K562 (cell line): ENCODE results near the gene NASP. TPM values are rescaled to one million over a fixed set of nuclear protein-coding genes. Genes with fewer than 3 reads are reported as not detected.

Source experiments
- BRD9 ChIP-seq: fragments of 450-650 bp; IDR thresholded peaks from 2 replicates; pipeline ENCODE4 v1.6.1; 2018; ENCODE audit warnings: low read depth; ENCODE audit not compliant: partially characterized antibody
- FOXP1 ChIP-seq: sonication (generic); formaldehyde crosslinking; IDR thresholded peaks from 2 replicates; pipeline ENCODE4 v1.8.0; 2022; ENCODE audit warnings: mild to moderate bottlenecking, missing genetic modification reagents
- HCFC1 ChIP-seq: IDR thresholded peaks from 2 replicates; pipeline ENCODE4 v1.6.1; 2012; ENCODE audit warnings: low read depth, low read length, improper control_type of control experiment
- HIVEP1 ChIP-seq: fragments of 250-450 bp; sonication (Bioruptor Pico); IDR thresholded peaks from 2 replicates; pipeline ENCODE4 v1.4.0; 2020; ENCODE audit warnings: mild to moderate bottlenecking
- HNRNPL ChIP-seq: fragments of 200-400 bp; formaldehyde crosslinking; IDR thresholded peaks from 2 replicates; pipeline ENCODE4 v1.6.1; 2017; ENCODE audit warnings: low read depth, mild to moderate bottlenecking, low read length
- L3MBTL2 ChIP-seq: fragments of 450-650 bp; IDR thresholded peaks from 2 replicates; pipeline ENCODE4 v1.6.1; 2016; ENCODE audit warnings: mild to moderate bottlenecking, moderate library complexity
- MAZ ChIP-seq, 2 experiments: fragments of 450-650 bp in 1 of 2; sonication (generic) in 1 of 2; formaldehyde crosslinking; IDR thresholded peaks in 1 of 2; conservative IDR thresholded peaks in 1 of 2; 2 replicates each; pipeline versions ENCODE4 v1.4.0 to v1.5.0; 2020; ENCODE audit warnings: mild to moderate bottlenecking in 1 of 2, missing genetic modification reagents in 1 of 2
- MECOM ChIP-seq: fragments of 250-450 bp; sonication (Bioruptor Pico); IDR thresholded peaks from 2 replicates; pipeline ENCODE4 v1.8.0; 2022; ENCODE audit warnings: inconsistent platforms
- MLX ChIP-seq, 2 experiments: fragments of 450-650 bp in 1 of 2; sonication (generic) in 1 of 2; formaldehyde crosslinking; conservative IDR thresholded peaks; 2 replicates each; pipeline versions ENCODE4 v1.4.0 to v1.8.1; 2020 to 2022; ENCODE audit warnings: mild to moderate bottlenecking in 1 of 2, missing genetic modification reagents in 1 of 2
- RAD21 ChIP-seq, 2 experiments: fragments of 250-450 bp in 1 of 2; fragments of 450-650 bp in 1 of 2; sonication (Bioruptor Pico) in 1 of 2; formaldehyde crosslinking in 1 of 2; IDR thresholded peaks in 1 of 2; conservative IDR thresholded peaks in 1 of 2; 2 replicates each; pipeline versions ENCODE4 v1.4.0 to v1.8.0; 2020 to 2022; ENCODE audit warnings: mild to moderate bottlenecking in 2 of 2, moderate library complexity in 1 of 2
- RBM25 ChIP-seq: fragments of 200-400 bp; formaldehyde crosslinking; IDR thresholded peaks from 2 replicates; pipeline ENCODE4 v1.6.1; 2018; ENCODE audit warnings: low read length, low read depth, moderate library complexity; ENCODE audit not compliant: severe bottlenecking
- SMAD4 ChIP-seq: fragments of 250-450 bp; sonication (Bioruptor Pico); conservative IDR thresholded peaks from 2 replicates; pipeline ENCODE4 v1.8.0; 2021; ENCODE audit warnings: inconsistent platforms, mild to moderate bottlenecking, moderate library complexity
- ZBTB34 ChIP-seq: fragments of 250-450 bp; sonication (Bioruptor Pico); IDR thresholded peaks from 2 replicates; pipeline ENCODE4 v1.8.0; 2021; ENCODE audit warnings: mild to moderate bottlenecking, moderate library complexity
- ZNF184 ChIP-seq: sonication (generic); formaldehyde crosslinking; IDR thresholded peaks from 2 replicates; pipeline ENCODE4 v1.5.0; 2020; ENCODE audit warnings: missing genetic modification reagents
- ZNF212 ChIP-seq: fragments of 450-650 bp; formaldehyde crosslinking; IDR thresholded peaks from 2 replicates; pipeline ENCODE4 v1.4.0; 2020; ENCODE audit warnings: mild to moderate bottlenecking
- ZNF57 ChIP-seq: fragments of 450-650 bp; formaldehyde crosslinking; IDR thresholded peaks from 2 replicates; pipeline ENCODE4 v1.4.0; 2020; ENCODE audit warnings: mild to moderate bottlenecking, moderate library complexity
- polyA plus RNA-seq, 8 experiments: library from polyadenylated mRNA; depleted of rRNA in 4 of 8; stranded (reverse) in 5 of 8; unstranded in 3 of 8; fragments of >200 nt; fragmentation: Nextera tagmentation in 2 of 8; fragmentation: Illumina TruSeq in 1 of 8; extraction: Ambion mirVana in 2 of 8; extraction: Trizol in 1 of 8; gene quantifications; 2 replicates each; pipeline versions ENCODE4 v1.2.1 to v1.2.3, GENCODE V29; 2011 to 2014; ENCODE audit warnings: inconsistent platforms in 1 of 8, missing spikeins in 1 of 8
- total RNA-seq, 7 experiments: library from RNA; depleted of rRNA in 6 of 7; stranded (reverse); fragments of >200 nt in 6 of 7; fragmentation: Illumina TruSeq in 2 of 7; extraction: Trizol in 2 of 7; gene quantifications; 2 replicates each; pipeline versions ENCODE4 v1.2.1 to v1.2.3, GENCODE V29; 2011 to 2021; ENCODE audit warnings: low replicate concordance in 1 of 7
- TF ChIP-seq, protein P1 (sequence below): sonication (generic); formaldehyde crosslinking; IDR thresholded peaks from 2 replicates; pipeline ENCODE4 v1.8.1; 2023; ENCODE audit warnings: mild to moderate bottlenecking, missing genetic modification reagents
- TF ChIP-seq, protein P2 (sequence below), 2 experiments: fragments of 450-650 bp in 1 of 2; sonication (generic) in 1 of 2; formaldehyde crosslinking in 1 of 2; IDR thresholded peaks in 1 of 2; conservative IDR thresholded peaks in 1 of 2; 2 replicates each; pipeline versions ENCODE4 v1.6.1 to v1.8.1; 2016 to 2023; ENCODE audit warnings: mild to moderate bottlenecking in 2 of 2, moderate library complexity in 2 of 2, inconsistent platforms in 1 of 2, missing genetic modification reagents in 1 of 2
- TF ChIP-seq, protein P3 (sequence below), 3 experiments: IDR thresholded peaks in 2 of 3; conservative IDR thresholded peaks in 1 of 3; 2 replicates each; pipeline ENCODE4 v1.5.1; 2011 to 2012; ENCODE audit warnings: low read length in 3 of 3, mild to moderate bottlenecking in 3 of 3, control low read depth in 2 of 3, improper control_type of control experiment in 1 of 3, inconsistent platforms in 1 of 3, low read depth in 1 of 3, mixed read lengths in 1 of 3, moderate library complexity in 1 of 3; ENCODE audit not compliant: insufficient read depth in 2 of 3

The NASP gene
- total and polyA plus RNA-seq, 9 of the 15 experiments (the other 6 are each of a cell fraction or from before 2014, with no cell fraction given) = 199 to 578 (median 419) TPM

DNA sequence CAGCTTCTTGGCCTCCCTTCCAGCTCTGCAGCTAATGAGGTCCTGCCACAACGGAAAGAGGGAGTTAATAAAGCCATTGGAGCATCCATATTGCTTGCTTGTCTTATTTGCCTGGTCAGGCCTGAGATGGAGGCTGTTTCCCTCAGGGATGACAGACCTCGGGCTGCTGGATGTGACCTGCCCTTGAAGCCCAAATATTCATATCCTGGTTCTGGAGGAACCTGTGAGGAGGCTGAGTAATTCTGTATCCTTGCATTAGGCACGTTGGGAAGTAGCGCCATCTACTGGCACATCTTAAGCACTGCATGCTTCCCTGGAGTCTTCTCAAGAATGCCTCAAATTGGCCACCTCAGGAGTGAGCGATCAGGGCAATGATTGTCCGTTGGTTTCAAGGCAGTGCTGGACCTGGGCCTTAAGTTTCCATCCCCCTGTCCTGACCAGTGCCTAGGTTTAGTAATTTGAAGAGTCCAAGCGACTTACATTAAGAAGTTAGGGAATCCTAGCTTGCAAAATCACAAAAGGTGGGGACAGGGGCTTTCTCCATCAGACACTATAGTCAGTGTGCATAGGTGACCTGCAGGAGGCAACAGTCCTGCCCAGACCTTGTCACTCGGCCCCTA, 13.8 kb upstream of the NASP start (continued):
- no peak for TF ChIP-seq HNRNPL
- 0 out of 2 replicates have a peak, but pooled peaks have one; percentile 48 for TF ChIP-seq ZNF212 (CRISPR knock-in tag)
- TF ChIP-seq ZNF57 (CRISPR knock-in tag) = no peak
- TF ChIP-seq ZNF184 (CRISPR knock-in tag) = peak; percentile 83
- TF ChIP-seq MECOM (CRISPR knock-in tag) = no peak
- TF ChIP-seq, protein P1, sequence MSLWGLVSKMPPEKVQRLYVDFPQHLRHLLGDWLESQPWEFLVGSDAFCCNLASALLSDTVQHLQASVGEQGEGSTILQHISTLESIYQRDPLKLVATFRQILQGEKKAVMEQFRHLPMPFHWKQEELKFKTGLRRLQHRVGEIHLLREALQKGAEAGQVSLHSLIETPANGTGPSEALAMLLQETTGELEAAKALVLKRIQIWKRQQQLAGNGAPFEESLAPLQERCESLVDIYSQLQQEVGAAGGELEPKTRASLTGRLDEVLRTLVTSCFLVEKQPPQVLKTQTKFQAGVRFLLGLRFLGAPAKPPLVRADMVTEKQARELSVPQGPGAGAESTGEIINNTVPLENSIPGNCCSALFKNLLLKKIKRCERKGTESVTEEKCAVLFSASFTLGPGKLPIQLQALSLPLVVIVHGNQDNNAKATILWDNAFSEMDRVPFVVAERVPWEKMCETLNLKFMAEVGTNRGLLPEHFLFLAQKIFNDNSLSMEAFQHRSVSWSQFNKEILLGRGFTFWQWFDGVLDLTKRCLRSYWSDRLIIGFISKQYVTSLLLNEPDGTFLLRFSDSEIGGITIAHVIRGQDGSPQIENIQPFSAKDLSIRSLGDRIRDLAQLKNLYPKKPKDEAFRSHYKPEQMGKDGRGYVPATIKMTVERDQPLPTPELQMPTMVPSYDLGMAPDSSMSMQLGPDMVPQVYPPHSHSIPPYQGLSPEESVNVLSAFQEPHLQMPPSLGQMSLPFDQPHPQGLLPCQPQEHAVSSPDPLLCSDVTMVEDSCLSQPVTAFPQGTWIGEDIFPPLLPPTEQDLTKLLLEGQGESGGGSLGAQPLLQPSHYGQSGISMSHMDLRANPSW (CRISPR knock-in tag) = peak; percentile 60; the same call in 1 of the 2 replicates
- 0 out of 2 replicates have a peak, but pooled peaks have one; percentile 30 for TF ChIP-seq SMAD4 (CRISPR knock-in tag)
- TF ChIP-seq RAD21 (CRISPR knock-in tag; conservative IDR thresholded peaks at IDR 0.05 in 1 of 2, IDR thresholded peaks at IDR 0.05 in 1 of 2) = peak; percentile 94 to 97
- TF ChIP-seq ZBTB34 (CRISPR knock-in tag) = no peak
- no peak for TF ChIP-seq HIVEP1 (CRISPR knock-in tag)
- 0 out of 2 replicates have a peak, but pooled peaks have one; percentile 1 for TF ChIP-seq FOXP1 (CRISPR knock-in tag)
- TF ChIP-seq, protein P2, sequence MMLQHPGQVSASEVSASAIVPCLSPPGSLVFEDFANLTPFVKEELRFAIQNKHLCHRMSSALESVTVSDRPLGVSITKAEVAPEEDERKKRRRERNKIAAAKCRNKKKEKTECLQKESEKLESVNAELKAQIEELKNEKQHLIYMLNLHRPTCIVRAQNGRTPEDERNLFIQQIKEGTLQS (IDR thresholded peaks at IDR 0.05) = no peak
- TF ChIP-seq, protein P2 (CRISPR knock-in tag; conservative IDR thresholded peaks at IDR 0.05) = peak; percentile 61; the same call in 1 of the 2 replicates
- TF ChIP-seq MAZ (CRISPR knock-in tag; conservative IDR thresholded peaks at IDR 0.05 in 1 of 2, IDR thresholded peaks at IDR 0.05 in 1 of 2) = peak in 1 of 2 experiments; percentile 31; a peak in 2 of 4 replicates
- 0 out of 4 replicates have a peak, but pooled peaks of 1 of the 2 experiments have one; percentile 39 for TF ChIP-seq MLX (CRISPR knock-in tag; conservative IDR thresholded peaks at IDR 0.05)
- no peak for TF ChIP-seq RBM25
- TF ChIP-seq L3MBTL2 = peak; percentile 28; the same call in 1 of the 2 replicates
- TF ChIP-seq, protein P3, sequence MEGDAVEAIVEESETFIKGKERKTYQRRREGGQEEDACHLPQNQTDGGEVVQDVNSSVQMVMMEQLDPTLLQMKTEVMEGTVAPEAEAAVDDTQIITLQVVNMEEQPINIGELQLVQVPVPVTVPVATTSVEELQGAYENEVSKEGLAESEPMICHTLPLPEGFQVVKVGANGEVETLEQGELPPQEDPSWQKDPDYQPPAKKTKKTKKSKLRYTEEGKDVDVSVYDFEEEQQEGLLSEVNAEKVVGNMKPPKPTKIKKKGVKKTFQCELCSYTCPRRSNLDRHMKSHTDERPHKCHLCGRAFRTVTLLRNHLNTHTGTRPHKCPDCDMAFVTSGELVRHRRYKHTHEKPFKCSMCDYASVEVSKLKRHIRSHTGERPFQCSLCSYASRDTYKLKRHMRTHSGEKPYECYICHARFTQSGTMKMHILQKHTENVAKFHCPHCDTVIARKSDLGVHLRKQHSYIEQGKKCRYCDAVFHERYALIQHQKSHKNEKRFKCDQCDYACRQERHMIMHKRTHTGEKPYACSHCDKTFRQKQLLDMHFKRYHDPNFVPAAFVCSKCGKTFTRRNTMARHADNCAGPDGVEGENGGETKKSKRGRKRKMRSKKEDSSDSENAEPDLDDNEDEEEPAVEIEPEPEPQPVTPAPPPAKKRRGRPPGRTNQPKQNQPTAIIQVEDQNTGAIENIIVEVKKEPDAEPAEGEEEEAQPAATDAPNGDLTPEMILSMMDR (IDR thresholded peaks at IDR 0.05 in 2 of 3, conservative IDR thresholded peaks at IDR 0.05 in 1 of 3; ENCODE audit: insufficient read depth in 2 of 3, low read depth in 1 of 3, low read length in 3 of 3) = peak; percentile 95 to 99 (median 98)
- peak; percentile 21 for TF ChIP-seq BRD9
- 0 out of 2 replicates have a peak, but pooled peaks have one; percentile 8 for TF ChIP-seq HCFC1
